Osteocyte (in vitro differentiated cells): ENCODE data around the gene RBSN. TPM values are rescaled to one million over a fixed set of nuclear protein-coding genes. Genes with fewer than 3 reads are reported as not detected.

Source experiments
- DNase-seq: peaks from one replicate; pipeline ENCODE4 v3.0.0; 2021; ENCODE audit warnings: mixed read lengths; ENCODE audit not compliant: unreplicated experiment; ENCODE audit errors: extremely low spot score
- H3K27ac Mint-ChIP-seq: one replicate; pipeline ENCODE4 v1.8.0; 2021; ENCODE audit warnings: mild to moderate bottlenecking, mixed read lengths; ENCODE audit not compliant: unreplicated experiment
- H3K27me3 Mint-ChIP-seq: one replicate; pipeline ENCODE4 v1.8.0; 2021; ENCODE audit warnings: mixed read lengths; ENCODE audit not compliant: unreplicated experiment
- H3K36me3 Mint-ChIP-seq: one replicate; pipeline ENCODE4 v1.8.0; 2021; ENCODE audit warnings: mixed read lengths; ENCODE audit not compliant: unreplicated experiment
- H3K4me1 Mint-ChIP-seq: one replicate; pipeline ENCODE4 v1.8.0; 2021; ENCODE audit warnings: mixed read lengths; ENCODE audit not compliant: unreplicated experiment
- H3K4me3 Mint-ChIP-seq: one replicate; pipeline ENCODE4 v1.8.0; 2021; ENCODE audit warnings: mild to moderate bottlenecking, moderate library complexity, mixed read lengths; ENCODE audit not compliant: unreplicated experiment
- H3K9me3 Mint-ChIP-seq: one replicate; pipeline ENCODE4 v1.8.0; 2021; ENCODE audit warnings: mixed read lengths; ENCODE audit not compliant: unreplicated experiment
- total RNA-seq: library from RNA; stranded (reverse); gene quantifications from 2 replicates; pipeline ENCODE4 v1.2.1, GENCODE V29; 2021
- TF ChIP-seq, protein P1 (sequence below): fragments of 200-600 bp; sonication (generic); IDR thresholded peaks from 2 replicates; pipeline ENCODE4 v1.5.0; 2021; ENCODE audit warnings: antibody characterized with exemption, mild to moderate bottlenecking, moderate library complexity

RBSN gene
- total RNA-seq, 1 donor from 2014 or later: 28.6 TPM

DNA sequence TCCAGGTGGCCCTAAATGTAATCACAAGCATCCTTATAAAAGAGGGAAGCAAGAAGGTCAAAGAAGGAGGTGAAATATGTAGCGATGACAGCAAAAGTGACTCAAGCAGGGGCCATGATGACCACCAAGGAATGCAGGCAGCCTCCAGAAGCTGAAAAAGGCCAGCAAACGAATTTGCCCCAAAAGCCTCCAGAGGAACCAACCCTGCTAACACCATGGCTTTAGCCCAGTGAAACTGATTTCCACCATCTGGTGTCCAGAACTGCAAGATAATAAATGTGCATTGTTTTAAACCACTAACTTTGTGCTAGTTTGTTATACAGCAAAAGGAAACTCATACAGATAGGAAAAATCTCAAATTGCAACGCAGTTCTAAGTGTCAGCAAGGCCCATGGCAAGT is 23.0 kb upstream of the RBSN start:
- Mint-ChIP-seq H3K27me3 (peaks cover 16% of the 10 kb centered on the region), H3K27ac (no peak overlapping the region), H3K4me3 (no peak overlapping the region), H3K9me3 (no peaks in the 10 kb centered on the region), H3K4me1 (no peaks in the 10 kb centered on the region), H3K36me3 (no peaks in the 10 kb centered on the region)
- TF ChIP-seq, protein P1, sequence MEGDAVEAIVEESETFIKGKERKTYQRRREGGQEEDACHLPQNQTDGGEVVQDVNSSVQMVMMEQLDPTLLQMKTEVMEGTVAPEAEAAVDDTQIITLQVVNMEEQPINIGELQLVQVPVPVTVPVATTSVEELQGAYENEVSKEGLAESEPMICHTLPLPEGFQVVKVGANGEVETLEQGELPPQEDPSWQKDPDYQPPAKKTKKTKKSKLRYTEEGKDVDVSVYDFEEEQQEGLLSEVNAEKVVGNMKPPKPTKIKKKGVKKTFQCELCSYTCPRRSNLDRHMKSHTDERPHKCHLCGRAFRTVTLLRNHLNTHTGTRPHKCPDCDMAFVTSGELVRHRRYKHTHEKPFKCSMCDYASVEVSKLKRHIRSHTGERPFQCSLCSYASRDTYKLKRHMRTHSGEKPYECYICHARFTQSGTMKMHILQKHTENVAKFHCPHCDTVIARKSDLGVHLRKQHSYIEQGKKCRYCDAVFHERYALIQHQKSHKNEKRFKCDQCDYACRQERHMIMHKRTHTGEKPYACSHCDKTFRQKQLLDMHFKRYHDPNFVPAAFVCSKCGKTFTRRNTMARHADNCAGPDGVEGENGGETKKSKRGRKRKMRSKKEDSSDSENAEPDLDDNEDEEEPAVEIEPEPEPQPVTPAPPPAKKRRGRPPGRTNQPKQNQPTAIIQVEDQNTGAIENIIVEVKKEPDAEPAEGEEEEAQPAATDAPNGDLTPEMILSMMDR: no peak
- DNase-seq: no peak

DNA sequence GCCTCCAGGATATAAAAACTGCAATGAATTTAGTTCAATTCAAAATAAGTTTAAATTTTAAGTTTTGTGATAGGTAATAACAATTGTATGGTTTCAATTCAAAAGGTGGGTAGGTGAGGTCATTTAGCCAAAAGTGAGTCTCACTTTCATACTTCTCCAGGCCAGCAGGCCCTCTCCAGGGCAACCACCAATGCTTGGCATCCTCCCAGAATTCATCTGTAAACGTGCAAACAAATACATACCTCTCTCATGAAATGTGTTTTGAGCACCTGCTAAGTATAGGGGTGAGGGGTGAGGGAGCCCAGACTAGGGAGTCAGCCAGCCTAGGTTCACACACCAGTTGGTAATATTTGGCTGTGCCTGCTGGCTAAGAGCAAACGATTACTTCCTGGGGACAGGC is 22.0 kb upstream of the RBSN start:
- Mint-ChIP-seq H3K27me3 (peaks cover 16% of the 10 kb centered on the region), H3K4me3 (no peak overlapping the region), H3K36me3 (no peaks in the 10 kb centered on the region), H3K27ac (no peak overlapping the region), H3K4me1 (no peaks in the 10 kb centered on the region), H3K9me3 (no peaks in the 10 kb centered on the region)
- no peak for DNase-seq
- TF ChIP-seq, protein P1: no peak

DNA sequence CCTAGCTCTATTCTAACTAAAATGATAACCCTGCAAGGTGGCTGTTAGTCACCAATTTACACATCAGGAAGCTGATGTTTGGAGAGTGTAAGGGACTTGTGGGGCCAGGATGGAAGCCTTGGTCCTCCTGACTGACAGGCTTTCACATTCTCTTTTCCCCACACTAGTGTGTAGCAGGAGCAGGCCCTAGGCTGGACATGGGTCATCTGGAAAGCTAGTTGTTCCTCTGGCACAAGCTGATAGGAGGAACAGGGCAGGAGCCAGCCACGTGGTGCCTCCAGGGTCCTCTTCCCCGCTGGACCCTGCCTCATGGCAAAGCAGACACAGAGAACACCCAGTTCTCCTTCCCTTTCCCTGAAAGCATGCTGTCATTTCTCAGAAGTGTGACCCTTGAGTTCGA is 18.1 kb upstream of the RBSN start:
- TF ChIP-seq, protein P1: no peak
- Mint-ChIP-seq H3K27me3 (peaks cover 34% of the 10 kb centered on the region), H3K4me3 (no peak overlapping the region), H3K36me3 (no peaks in the 10 kb centered on the region), H3K4me1 (no peaks in the 10 kb centered on the region), H3K27ac (no peak overlapping the region), H3K9me3 (no peaks in the 10 kb centered on the region)
- DNase-seq: no peak

DNA sequence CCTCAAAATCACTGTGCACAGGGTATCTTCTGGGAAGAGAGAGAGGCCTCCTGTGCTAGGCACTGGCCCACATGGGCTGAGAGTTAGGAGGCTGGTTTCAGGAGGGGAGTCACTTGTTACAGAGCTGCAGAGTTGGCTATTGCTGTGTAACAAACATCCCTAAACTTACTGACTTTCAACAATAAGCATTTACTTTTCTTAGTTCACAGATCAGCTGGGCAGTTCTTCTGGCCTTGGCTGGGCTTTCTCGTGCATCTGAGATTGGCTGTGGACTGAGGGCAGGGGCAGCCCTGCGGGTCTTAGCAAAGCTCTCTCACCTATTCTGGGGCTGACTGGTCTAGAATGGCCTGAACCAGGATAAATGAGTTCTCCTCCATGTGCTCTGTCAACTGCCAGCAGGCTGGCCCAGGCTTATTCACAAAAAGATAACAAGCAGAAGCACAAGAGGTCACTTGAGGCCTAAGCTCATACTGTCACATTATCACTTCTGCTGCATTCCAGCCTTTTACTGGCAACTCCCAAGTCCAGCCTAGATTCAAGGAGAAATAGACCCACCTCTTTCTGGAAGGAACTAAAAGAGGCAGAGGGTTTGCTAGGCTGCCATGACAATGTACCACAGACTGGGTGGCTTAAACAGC is 17.2 kb upstream of the RBSN start:
- Mint-ChIP-seq H3K27me3 (peaks cover 30% of the 10 kb centered on the region), H3K36me3 (no peaks in the 10 kb centered on the region), H3K4me1 (no peaks in the 10 kb centered on the region), H3K27ac (no peak overlapping the region), H3K9me3 (no peaks in the 10 kb centered on the region), H3K4me3 (no peak overlapping the region)
- DNase-seq: no peak
- TF ChIP-seq, protein P1: no peak

DNA sequence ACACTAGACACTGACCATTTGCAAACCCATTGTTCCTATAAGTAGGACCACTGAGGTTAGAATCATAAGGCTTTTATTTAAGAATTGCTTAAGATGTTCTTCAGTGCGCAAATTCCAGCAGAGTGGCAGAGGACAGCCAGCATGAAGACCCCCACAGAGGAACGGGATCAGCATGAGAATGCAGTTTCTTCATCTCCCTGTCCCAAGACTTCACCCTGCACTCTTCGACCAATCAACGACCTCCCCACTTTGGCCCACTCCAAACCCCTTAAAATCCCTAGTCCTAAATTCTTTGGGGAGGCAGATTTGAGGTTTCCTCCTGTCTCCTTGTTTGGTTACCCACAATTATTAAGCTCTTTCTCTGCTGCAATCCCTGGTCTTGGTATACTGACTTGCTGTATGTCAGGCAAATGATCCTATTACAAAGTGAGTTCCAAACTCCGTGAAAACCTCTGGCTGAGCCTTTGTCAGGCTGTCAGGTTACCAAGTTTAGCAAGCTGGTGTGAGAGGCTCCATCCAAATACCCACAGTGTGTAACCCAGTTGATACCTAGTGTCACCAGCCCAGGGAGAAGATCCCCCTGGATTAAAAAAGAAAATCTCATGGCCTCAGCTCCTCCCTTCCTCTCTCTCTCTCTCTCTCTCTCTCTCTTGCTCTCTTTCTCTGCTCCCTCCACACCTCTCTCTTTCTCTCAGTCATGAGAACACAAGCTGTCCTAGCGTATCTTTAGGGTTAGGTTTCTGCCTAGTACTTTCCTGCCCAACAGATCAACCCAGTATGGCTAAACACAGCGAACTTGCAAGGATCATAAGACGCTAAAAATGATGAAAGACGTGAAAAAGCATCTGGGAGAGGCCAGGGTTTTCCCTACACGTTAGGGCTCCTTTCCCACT is 15.8 kb upstream of the RBSN start:
- TF ChIP-seq, protein P1: no peak
- Mint-ChIP-seq H3K4me3 (no peak overlapping the region), H3K4me1 (no peaks in the 10 kb centered on the region), H3K9me3 (no peaks in the 10 kb centered on the region), H3K36me3 (no peaks in the 10 kb centered on the region), H3K27me3 (peaks cover 27% of the 10 kb centered on the region), H3K27ac (no peak overlapping the region)
- no peak for DNase-seq
